Measurements from ENCODE around the gene HERC5.

The HERC5 gene

DNA sequence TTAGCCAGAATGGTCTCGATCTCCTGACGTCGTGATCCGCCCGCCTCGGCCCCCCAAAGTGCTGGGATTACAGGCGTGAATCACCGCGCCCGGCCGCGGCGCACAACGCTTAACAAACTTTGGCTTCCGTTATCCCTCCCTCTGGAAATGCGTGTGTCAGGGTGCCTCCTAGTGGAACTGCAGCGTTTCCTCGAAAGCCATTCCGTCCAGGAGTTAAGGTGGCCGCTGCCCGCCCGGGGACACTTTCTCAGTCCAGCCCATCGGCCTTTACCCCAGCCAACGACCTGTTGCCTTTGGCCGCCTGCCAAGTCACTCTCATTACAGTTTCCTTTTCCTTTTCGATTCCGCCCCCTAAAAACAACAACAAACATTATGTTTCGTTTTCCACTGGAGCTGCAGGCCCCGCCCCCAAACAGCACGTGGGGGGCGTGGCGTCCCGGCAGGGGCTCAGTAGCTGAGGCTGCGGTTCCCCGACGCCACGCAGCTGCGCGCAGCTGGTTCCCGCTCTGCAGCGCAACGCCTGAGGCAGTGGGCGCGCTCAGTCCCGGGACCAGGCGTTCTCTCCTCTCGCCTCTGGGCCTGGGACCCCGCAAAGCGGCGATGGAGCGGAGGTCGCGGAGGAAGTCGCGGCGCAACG is at the start of gene HERC5:
Gene HERC5, plus strand, starts transcription at position 450 of the 637 bp plus-strand sequence. Its CDS starts 151 bp downstream, at position 601.
- TF ChIP-seq ZNF8 (CRISPR knock-in tag; IDR thresholded peaks at IDR 0.05) (no peak), ZFP30 (CRISPR knock-in tag; IDR thresholded peaks at IDR 0.05) (0 out of 2 replicates have a peak, but pooled peaks have one; percentile 25), ZFP3 (CRISPR knock-in tag; IDR thresholded peaks at IDR 0.05) (peak; percentile 46; the same call in 1 of the 2 replicates), TCF4 (CRISPR knock-in tag; IDR thresholded peaks at IDR 0.05; ENCODE audit: borderline replicate concordance) (0 out of 2 replicates have a peak, but pooled peaks have one; percentile 24), CSDC2 (CRISPR knock-in tag; IDR thresholded peaks at IDR 0.05) (0 out of 2 replicates have a peak, but pooled peaks have one; percentile 23), ZC3H10 (CRISPR knock-in tag; IDR thresholded peaks at IDR 0.05) (no peak), BACH2 (CRISPR knock-in tag; IDR thresholded peaks at IDR 0.05; ENCODE audit: borderline replicate concordance) (no peak), ZNF565 (CRISPR knock-in tag; conservative IDR thresholded peaks at IDR 0.05; ENCODE audit: low read depth) (no peak), GLIS3 (CRISPR knock-in tag; IDR thresholded peaks at IDR 0.05) (no peak), ZNF70 (CRISPR knock-in tag; IDR thresholded peaks at IDR 0.05) (no peak)
- TF ChIP-seq, protein P1, sequence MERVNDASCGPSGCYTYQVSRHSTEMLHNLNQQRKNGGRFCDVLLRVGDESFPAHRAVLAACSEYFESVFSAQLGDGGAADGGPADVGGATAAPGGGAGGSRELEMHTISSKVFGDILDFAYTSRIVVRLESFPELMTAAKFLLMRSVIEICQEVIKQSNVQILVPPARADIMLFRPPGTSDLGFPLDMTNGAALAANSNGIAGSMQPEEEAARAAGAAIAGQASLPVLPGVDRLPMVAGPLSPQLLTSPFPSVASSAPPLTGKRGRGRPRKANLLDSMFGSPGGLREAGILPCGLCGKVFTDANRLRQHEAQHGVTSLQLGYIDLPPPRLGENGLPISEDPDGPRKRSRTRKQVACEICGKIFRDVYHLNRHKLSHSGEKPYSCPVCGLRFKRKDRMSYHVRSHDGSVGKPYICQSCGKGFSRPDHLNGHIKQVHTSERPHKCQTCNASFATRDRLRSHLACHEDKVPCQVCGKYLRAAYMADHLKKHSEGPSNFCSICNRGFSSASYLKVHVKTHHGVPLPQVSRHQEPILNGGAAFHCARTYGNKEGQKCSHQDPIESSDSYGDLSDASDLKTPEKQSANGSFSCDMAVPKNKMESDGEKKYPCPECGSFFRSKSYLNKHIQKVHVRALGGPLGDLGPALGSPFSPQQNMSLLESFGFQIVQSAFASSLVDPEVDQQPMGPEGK (CRISPR knock-in tag; IDR thresholded peaks at IDR 0.05; ENCODE audit: borderline replicate concordance): 0 out of 2 replicates have a peak, but pooled peaks have one; percentile 34
- peak; percentile 96 for ATAC-seq

DNA sequence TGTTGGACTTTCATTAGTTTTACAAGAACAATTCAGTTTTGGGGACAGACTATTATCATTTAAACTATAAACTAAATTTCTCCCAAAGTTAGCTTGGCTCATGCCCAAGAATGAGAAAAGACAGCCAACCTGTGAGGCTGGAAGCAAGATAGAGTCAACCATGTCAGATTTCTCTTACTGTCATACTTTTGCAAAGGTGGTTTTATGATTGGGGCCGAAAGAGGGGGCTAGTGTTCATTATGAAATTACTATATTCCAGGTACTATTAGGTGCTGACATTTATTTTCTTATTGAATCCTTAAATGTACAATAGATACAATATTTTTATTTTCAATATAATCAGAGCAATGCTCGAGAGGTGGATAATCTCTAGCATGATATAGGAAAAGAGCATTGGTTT is 47.7 kb upstream of the HERC5 start:
- ATAC-seq: no peak
- TF ChIP-seq, protein P1 (CRISPR knock-in tag; IDR thresholded peaks at IDR 0.05; ENCODE audit: borderline replicate concordance): no peak
- no peak for TF ChIP-seq PPARA (CRISPR knock-in tag; IDR thresholded peaks at IDR 0.05; ENCODE audit: borderline replicate concordance)
- no peak for TF ChIP-seq ZNF8 (CRISPR knock-in tag; IDR thresholded peaks at IDR 0.05)
- no peak for TF ChIP-seq ZFP3 (CRISPR knock-in tag; IDR thresholded peaks at IDR 0.05)
- TF ChIP-seq ZFP30 (CRISPR knock-in tag; IDR thresholded peaks at IDR 0.05): no peak
- TF ChIP-seq, protein P2, sequence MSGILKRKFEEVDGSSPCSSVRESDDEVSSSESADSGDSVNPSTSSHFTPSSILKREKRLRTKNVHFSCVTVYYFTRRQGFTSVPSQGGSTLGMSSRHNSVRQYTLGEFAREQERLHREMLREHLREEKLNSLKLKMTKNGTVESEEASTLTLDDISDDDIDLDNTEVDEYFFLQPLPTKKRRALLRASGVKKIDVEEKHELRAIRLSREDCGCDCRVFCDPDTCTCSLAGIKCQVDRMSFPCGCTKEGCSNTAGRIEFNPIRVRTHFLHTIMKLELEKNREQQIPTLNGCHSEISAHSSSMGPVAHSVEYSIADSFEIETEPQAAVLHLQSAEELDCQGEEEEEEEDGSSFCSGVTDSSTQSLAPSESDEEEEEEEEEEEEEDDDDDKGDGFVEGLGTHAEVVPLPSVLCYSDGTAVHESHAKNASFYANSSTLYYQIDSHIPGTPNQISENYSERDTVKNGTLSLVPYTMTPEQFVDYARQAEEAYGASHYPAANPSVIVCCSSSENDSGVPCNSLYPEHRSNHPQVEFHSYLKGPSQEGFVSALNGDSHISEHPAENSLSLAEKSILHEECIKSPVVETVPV (CRISPR knock-in tag; IDR thresholded peaks at IDR 0.05): no peak
- TF ChIP-seq GLIS3 (CRISPR knock-in tag; IDR thresholded peaks at IDR 0.05): no peak
- TF ChIP-seq TOX (CRISPR knock-in tag; IDR thresholded peaks at IDR 0.05; ENCODE audit: borderline replicate concordance): no peak
- TF ChIP-seq, protein P3, sequence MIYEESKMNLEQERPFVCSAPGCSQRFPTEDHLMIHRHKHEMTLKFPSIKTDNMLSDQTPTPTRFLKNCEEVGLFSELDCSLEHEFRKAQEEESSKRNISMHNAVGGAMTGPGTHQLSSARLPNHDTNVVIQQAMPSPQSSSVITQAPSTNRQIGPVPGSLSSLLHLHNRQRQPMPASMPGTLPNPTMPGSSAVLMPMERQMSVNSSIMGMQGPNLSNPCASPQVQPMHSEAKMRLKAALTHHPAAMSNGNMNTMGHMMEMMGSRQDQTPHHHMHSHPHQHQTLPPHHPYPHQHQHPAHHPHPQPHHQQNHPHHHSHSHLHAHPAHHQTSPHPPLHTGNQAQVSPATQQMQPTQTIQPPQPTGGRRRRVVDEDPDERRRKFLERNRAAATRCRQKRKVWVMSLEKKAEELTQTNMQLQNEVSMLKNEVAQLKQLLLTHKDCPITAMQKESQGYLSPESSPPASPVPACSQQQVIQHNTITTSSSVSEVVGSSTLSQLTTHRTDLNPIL (CRISPR knock-in tag; IDR thresholded peaks at IDR 0.05; ENCODE audit: low read depth): no peak
- TF ChIP-seq, protein P4, sequence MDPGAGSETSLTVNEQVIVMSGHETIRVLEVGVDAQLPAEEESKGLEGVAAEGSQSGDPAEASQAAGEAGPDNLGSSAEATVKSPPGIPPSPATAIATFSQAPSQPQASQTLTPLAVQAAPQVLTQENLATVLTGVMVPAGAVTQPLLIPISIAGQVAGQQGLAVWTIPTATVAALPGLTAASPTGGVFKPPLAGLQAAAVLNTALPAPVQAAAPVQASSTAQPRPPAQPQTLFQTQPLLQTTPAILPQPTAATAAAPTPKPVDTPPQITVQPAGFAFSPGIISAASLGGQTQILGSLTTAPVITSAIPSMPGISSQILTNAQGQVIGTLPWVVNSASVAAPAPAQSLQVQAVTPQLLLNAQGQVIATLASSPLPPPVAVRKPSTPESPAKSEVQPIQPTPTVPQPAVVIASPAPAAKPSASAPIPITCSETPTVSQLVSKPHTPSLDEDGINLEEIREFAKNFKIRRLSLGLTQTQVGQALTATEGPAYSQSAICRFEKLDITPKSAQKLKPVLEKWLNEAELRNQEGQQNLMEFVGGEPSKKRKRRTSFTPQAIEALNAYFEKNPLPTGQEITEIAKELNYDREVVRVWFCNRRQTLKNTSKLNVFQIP (CRISPR knock-in tag; IDR thresholded peaks at IDR 0.05; ENCODE audit: borderline replicate concordance, low read depth): no peak
- TF ChIP-seq CSDC2 (CRISPR knock-in tag; IDR thresholded peaks at IDR 0.05): no peak
- TF ChIP-seq ZNF70 (CRISPR knock-in tag; IDR thresholded peaks at IDR 0.05): no peak
- no peak for TF ChIP-seq SNAI2 (CRISPR knock-in tag; IDR thresholded peaks at IDR 0.05)

DNA sequence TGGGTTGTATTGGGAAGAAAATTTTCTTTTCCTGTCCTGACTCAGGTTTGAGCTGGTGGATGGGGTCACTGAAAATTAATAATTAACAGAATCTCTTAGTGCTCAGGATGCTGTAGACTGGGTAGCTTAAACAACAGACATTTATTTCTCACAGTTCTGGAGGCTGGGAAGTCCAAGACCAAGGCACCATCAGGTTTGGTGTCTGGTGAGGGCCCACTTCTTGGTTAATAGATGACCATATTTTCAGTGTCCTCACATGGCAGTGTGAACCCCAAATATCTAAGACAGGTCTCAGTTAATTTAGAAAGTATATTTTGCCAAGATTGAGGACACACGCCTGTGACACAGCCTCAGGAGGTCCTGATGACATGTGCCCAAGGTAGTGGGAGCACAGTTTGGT is 47.1 kb upstream of the HERC5 start:
- no peak for ATAC-seq
- TF ChIP-seq, protein P1 (CRISPR knock-in tag; IDR thresholded peaks at IDR 0.05; ENCODE audit: borderline replicate concordance): no peak
- TF ChIP-seq, protein P5, sequence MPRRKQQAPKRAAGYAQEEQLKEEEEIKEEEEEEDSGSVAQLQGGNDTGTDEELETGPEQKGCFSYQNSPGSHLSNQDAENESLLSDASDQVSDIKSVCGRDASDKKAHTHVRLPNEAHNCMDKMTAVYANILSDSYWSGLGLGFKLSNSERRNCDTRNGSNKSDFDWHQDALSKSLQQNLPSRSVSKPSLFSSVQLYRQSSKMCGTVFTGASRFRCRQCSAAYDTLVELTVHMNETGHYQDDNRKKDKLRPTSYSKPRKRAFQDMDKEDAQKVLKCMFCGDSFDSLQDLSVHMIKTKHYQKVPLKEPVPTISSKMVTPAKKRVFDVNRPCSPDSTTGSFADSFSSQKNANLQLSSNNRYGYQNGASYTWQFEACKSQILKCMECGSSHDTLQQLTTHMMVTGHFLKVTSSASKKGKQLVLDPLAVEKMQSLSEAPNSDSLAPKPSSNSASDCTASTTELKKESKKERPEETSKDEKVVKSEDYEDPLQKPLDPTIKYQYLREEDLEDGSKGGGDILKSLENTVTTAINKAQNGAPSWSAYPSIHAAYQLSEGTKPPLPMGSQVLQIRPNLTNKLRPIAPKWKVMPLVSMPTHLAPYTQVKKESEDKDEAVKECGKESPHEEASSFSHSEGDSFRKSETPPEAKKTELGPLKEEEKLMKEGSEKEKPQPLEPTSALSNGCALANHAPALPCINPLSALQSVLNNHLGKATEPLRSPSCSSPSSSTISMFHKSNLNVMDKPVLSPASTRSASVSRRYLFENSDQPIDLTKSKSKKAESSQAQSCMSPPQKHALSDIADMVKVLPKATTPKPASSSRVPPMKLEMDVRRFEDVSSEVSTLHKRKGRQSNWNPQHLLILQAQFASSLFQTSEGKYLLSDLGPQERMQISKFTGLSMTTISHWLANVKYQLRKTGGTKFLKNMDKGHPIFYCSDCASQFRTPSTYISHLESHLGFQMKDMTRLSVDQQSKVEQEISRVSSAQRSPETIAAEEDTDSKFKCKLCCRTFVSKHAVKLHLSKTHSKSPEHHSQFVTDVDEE (CRISPR knock-in tag; IDR thresholded peaks at IDR 0.05): no peak
- TF ChIP-seq PPARA (CRISPR knock-in tag; IDR thresholded peaks at IDR 0.05; ENCODE audit: borderline replicate concordance) (no peak), BACH2 (CRISPR knock-in tag; IDR thresholded peaks at IDR 0.05; ENCODE audit: borderline replicate concordance) (no peak), ZNF565 (CRISPR knock-in tag; conservative IDR thresholded peaks at IDR 0.05; ENCODE audit: low read depth) (no peak), ZFP30 (CRISPR knock-in tag; IDR thresholded peaks at IDR 0.05) (no peak), CSDC2 (CRISPR knock-in tag; IDR thresholded peaks at IDR 0.05) (no peak), ZC3H10 (CRISPR knock-in tag; IDR thresholded peaks at IDR 0.05) (no peak)
- TF ChIP-seq, protein P2 (CRISPR knock-in tag; IDR thresholded peaks at IDR 0.05): no peak
